Hair follicular keratinocyte (primary cell): ENCODE data around the gene STYXL1. TPM values are rescaled to one million over a fixed set of nuclear protein-coding genes. Genes with fewer than 3 reads are reported as not detected.

Experiments used
- total RNA-seq: library from RNA; depleted of rRNA; stranded (reverse); fragments of >200 nt; gene quantifications from 2 replicates; pipeline ENCODE4 v1.2.3, GENCODE V29; 2015

Gene STYXL1
- total RNA-seq, result 53.4 and 78.9 TPM in 2 replicates

GRCh38 chr7:76047811-76048667 lies at the start of gene STYXL1, which contains the start of gene MDH2:
Gene STYXL1, minus strand, starts transcription at chr7:76048000. Its CDS starts 17,477 bp downstream, at chr7:76030523.
Gene MDH2, plus strand, starts transcription at chr7:76048106. Its CDS starts 55 bp downstream, at chr7:76048161.

GRCh38 chr7:75994388-75995051 lies 53.3 kb downstream of the STYXL1 start, which contains the start of gene TMEM120A:
Gene TMEM120A, minus strand, starts transcription at chr7:75994595. Its CDS starts 25 bp downstream, at chr7:75994570.

Other genes starting within 250 kb of the STYXL1 start
- not detected in 2 replicates for gene CCL24, start 234.2 kb downstream of the STYXL1 start, total RNA-seq
- gene RHBDD2, start 169.0 kb downstream of the STYXL1 start, total RNA-seq, result 26.7 and 30.0 TPM in 2 replicates
- gene POR, start 132.8 kb downstream of the STYXL1 start, total RNA-seq, result 68.3 and 74.8 TPM in 2 replicates
- 16.5 and 23.3 TPM in 2 replicates for gene TMEM120A, start 53.4 kb downstream of the STYXL1 start, total RNA-seq
- gene MDH2, start 106 bp upstream of the STYXL1 start, total RNA-seq, result 146 and 154 TPM in 2 replicates
- 0.30 and 1.2 TPM in 2 replicates for gene SRRM3, start 153.9 kb upstream of the STYXL1 start, total RNA-seq